ENCODE data around the gene KCNA10.

DNA sequence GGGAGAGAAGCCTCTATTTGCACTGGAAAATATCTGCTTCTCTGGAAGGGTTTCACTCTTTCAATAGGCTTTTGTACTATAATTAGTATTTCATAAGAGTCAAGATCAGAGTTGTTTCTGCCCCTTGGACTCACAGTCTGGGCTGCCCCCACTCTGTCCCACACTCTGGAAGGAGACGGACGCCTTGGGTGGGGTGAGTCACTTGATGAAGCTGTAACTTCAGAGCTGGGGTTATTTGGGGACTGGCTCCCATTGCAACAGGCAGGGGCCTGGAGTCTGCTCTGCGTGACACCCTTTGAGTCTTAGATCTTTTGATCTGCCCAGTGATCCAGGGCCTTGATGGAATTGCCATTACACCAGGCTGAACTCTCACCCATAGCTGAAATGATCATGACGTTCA, 4.0 kb upstream of the KCNA10 start:
- TF ChIP-seq ZFP36 (IDR thresholded peaks at IDR 0.05; ENCODE audit: borderline replicate concordance, low read depth, low read length, partially characterized antibody) (no peak), SMAD9 (CRISPR knock-in tag; IDR thresholded peaks at IDR 0.05) (no peak), YEATS2 (CRISPR knock-in tag; IDR thresholded peaks at IDR 0.05; ENCODE audit: borderline replicate concordance) (no peak), ZNF235 (CRISPR knock-in tag; IDR thresholded peaks at IDR 0.05; ENCODE audit: borderline replicate concordance) (no peak), POLR2A (IDR thresholded peaks at IDR 0.05; ENCODE audit: insufficient read depth in 1 of 2, low read depth in 2 of 2, low read length in 2 of 2) (no peak), ZNF83 (CRISPR knock-in tag; IDR thresholded peaks at IDR 0.05; ENCODE audit: borderline replicate concordance) (no peak)
- TF ChIP-seq, protein P1, sequence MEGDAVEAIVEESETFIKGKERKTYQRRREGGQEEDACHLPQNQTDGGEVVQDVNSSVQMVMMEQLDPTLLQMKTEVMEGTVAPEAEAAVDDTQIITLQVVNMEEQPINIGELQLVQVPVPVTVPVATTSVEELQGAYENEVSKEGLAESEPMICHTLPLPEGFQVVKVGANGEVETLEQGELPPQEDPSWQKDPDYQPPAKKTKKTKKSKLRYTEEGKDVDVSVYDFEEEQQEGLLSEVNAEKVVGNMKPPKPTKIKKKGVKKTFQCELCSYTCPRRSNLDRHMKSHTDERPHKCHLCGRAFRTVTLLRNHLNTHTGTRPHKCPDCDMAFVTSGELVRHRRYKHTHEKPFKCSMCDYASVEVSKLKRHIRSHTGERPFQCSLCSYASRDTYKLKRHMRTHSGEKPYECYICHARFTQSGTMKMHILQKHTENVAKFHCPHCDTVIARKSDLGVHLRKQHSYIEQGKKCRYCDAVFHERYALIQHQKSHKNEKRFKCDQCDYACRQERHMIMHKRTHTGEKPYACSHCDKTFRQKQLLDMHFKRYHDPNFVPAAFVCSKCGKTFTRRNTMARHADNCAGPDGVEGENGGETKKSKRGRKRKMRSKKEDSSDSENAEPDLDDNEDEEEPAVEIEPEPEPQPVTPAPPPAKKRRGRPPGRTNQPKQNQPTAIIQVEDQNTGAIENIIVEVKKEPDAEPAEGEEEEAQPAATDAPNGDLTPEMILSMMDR (CRISPR knock-in tag; IDR thresholded peaks at IDR 0.05): no peak

All from HepG2 (cell line).